ENCODE data around the gene FBXO22. TPM values are rescaled to one million over a fixed set of nuclear protein-coding genes. Genes with fewer than 3 reads are reported as not detected.

Gene FBXO22
- polyA plus RNA-seq, 1 donor (not counting 4 experiments of a cell fraction or from before 2014, with no cell fraction given), result 68.5 TPM

DNA sequence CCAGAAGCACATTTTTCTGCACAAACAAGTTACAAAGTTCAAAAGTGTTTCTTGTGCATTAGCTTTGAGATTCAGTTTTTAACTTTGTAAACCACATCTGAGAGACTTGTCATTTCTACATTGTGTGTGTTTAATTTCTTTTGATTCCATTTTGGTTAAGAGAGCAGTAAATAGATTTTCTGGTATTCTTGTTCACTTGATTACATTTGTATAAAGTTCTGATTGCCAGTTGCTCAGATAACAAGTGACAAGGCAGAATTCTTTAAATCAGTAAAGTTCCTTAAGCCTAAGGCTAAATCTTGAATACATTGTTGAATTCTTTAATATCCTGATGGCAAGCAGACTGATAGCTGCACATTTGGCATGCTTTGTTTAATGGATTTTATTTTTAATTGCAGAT is 3.1 kb upstream of the FBXO22 start:
- no peak overlapping the region for H3K4me3 ChIP-seq (ENCODE audit: control insufficient read depth in 2 of 3, extremely low read depth in 1 of 3, insufficient read depth in 2 of 3, low read depth in 1 of 3, low read length in 3 of 3)
- DNase-seq (ENCODE audit: low read depth, low spot score) (no peak), FAIRE-seq (no peak)
- no peaks in the 10 kb centered on the region for H3K9me3 ChIP-seq (ENCODE audit: control insufficient read depth, low read depth, low read length)
- dilution Hi-C loops (cut with MboI; ENCODE audit: extremely low pct_ligation_motif_present, low sequenced_read_pairs), result no loop called here
- H3K27ac ChIP-seq (ENCODE audit: control insufficient read depth, insufficient read depth, low read length), result no peak overlapping the region
- peaks cover 5 to 6% of the 10 kb centered on the region in 2 experiments for H3K36me3 ChIP-seq (ENCODE audit: control insufficient read depth in 2 of 2, extremely low read depth in 1 of 2, insufficient read depth in 2 of 2, low read length in 2 of 2)
- no peak overlapping the region for H3K9ac ChIP-seq (ENCODE audit: control insufficient read depth, extremely low read depth, insufficient read depth, low read length)
- peaks cover 14% of the 10 kb centered on the region for H3K4me1 ChIP-seq (ENCODE audit: control insufficient read depth, extremely low read depth, insufficient read depth, low read length)
- H2AFZ ChIP-seq (ENCODE audit: control insufficient read depth, low read length), result no peak overlapping the region
- peaks cover 16% of the 10 kb centered on the region for H3K79me2 ChIP-seq (ENCODE audit: control insufficient read depth, insufficient read depth, low read length)
- peaks cover 2% of the 10 kb centered on the region for H3K9me1 ChIP-seq (ENCODE audit: control insufficient read depth, extremely low read depth, insufficient read depth, low read length)
- H4K20me1 ChIP-seq (ENCODE audit: control insufficient read depth, extremely low read depth, insufficient read depth, low read length), result no peaks in the 10 kb centered on the region
- no peak for TF ChIP-seq CTCF (optimal IDR thresholded peaks at IDR 0.05 in 1 of 3, IDR thresholded peaks at IDR 0.05 in 1 of 3, conservative IDR thresholded peaks at IDR 0.05 in 1 of 3; ENCODE audit: extremely low read depth in 1 of 3, insufficient read depth in 2 of 3, low read length in 3 of 3)
- TF ChIP-seq EZH2 (IDR thresholded peaks at IDR 0.05; ENCODE audit: low read length), result no peak
- H3K27me3 ChIP-seq (ENCODE audit: control insufficient read depth, extremely low read depth, insufficient read depth, low read length), result no peaks in the 10 kb centered on the region
- no peak overlapping the region for H3K4me2 ChIP-seq (ENCODE audit: control insufficient read depth, extremely low read depth, insufficient read depth, low read depth, low read length)

GRCh38 chr15:75902129-75902557 is 1.5 kb upstream of the FBXO22 start:
- Histone ChIP-seq H3K4me2 (ENCODE audit: control insufficient read depth, extremely low read depth, insufficient read depth, low read depth, low read length) (no peak overlapping the region), H3K4me3 (ENCODE audit: control insufficient read depth in 2 of 3, extremely low read depth in 1 of 3, insufficient read depth in 2 of 3, low read depth in 1 of 3, low read length in 3 of 3) (no peak overlapping the region), H3K9me3 (ENCODE audit: control insufficient read depth, low read depth, low read length) (no peaks in the 10 kb centered on the region), H3K9me1 (ENCODE audit: control insufficient read depth, extremely low read depth, insufficient read depth, low read length) (peaks cover 2% of the 10 kb centered on the region), H4K20me1 (ENCODE audit: control insufficient read depth, extremely low read depth, insufficient read depth, low read length) (no peaks in the 10 kb centered on the region), H3K27ac (ENCODE audit: control insufficient read depth, insufficient read depth, low read length) (no peak overlapping the region), H3K79me2 (ENCODE audit: control insufficient read depth, insufficient read depth, low read length) (peaks cover 31% of the 10 kb centered on the region), H3K4me1 (ENCODE audit: control insufficient read depth, extremely low read depth, insufficient read depth, low read length) (peaks cover 16% of the 10 kb centered on the region), H3K27me3 (ENCODE audit: control insufficient read depth, extremely low read depth, insufficient read depth, low read length) (no peaks in the 10 kb centered on the region), H2AFZ (ENCODE audit: control insufficient read depth, low read length) (no peak overlapping the region), H3K36me3 (ENCODE audit: control insufficient read depth in 2 of 2, extremely low read depth in 1 of 2, insufficient read depth in 2 of 2, low read length in 2 of 2) (peaks cover 8 to 15% of the 10 kb centered on the region in 2 experiments), H3K9ac (ENCODE audit: control insufficient read depth, extremely low read depth, insufficient read depth, low read length) (no peak overlapping the region)
- no peak for TF ChIP-seq CTCF (optimal IDR thresholded peaks at IDR 0.05 in 1 of 3, IDR thresholded peaks at IDR 0.05 in 1 of 3, conservative IDR thresholded peaks at IDR 0.05 in 1 of 3; ENCODE audit: extremely low read depth in 1 of 3, insufficient read depth in 2 of 3, low read length in 3 of 3)
- no peak for TF ChIP-seq EZH2 (IDR thresholded peaks at IDR 0.05; ENCODE audit: low read length)
- dilution Hi-C loops (cut with MboI; ENCODE audit: extremely low pct_ligation_motif_present, low sequenced_read_pairs), result no loop called here
- FAIRE-seq (no peak), DNase-seq (ENCODE audit: low read depth, low spot score) (no peak)

Data from keratinocyte (primary cell).